ENCODE data around the gene C16orf46.

C16orf46 gene

DNA sequence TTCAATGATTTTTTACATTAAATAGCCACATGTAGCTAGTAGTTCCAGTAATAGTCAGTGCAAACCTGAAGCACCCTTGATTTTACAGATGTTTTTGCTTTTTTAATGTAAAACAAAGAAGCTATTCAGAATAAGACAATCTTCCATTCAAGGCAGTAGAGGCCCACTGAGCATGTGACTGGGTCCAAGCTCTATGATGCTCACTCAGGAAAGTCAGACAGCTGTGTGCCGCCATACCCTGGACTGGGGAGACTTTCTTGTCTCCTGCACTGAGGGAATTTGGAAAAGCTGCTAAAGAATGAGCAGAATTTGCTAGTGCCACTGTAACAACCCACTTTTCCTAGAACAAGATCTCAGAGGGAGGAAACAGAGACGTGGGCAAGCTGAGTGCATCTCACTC, 58.5 kb downstream of the C16orf46 start:
- no peak for DNase-seq (ENCODE audit: low spot score)

DNA sequence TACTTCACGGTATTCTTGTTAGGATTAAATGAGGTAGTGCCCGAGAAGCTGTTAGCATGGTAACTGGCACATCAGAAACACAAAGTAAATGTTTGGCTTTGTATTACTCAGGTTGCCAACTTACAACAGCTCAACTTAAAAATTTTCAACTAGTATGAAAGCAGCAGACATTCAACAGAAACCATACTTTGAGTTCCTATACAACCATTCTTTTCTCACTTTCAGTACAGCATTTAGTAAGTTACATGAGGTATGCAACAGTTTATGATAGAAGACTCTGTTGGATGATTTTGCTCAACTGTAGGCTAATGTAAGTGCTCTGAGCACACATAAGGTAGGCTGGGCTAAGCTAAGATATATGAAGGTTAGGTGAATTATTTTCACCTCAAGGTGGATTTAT, 62.4 kb downstream of the C16orf46 start:
- DNase-seq (ENCODE audit: low spot score) = no peak

- no peak for DNase-seq (ENCODE audit: low spot score)
Measured at GRCh38 chr16:81012974-81013373, 64.1 kb downstream of the C16orf46 start.

Measured in CD4-positive, alpha-beta T cell treated with Interleukin-15 for 4 hours (primary cell).